GM18502 (cell line): ENCODE measurements around the gene IRX4.

Experiments used
- ATAC-seq: cut with Tn5 transposase; IDR thresholded peaks from one replicate; pipeline ENCODE4 v1.9.1; 2021; ENCODE audit warnings: mild to moderate bottlenecking; ENCODE audit not compliant: unreplicated experiment, poor library complexity

IRX4 gene

GRCh38 chr5:1893754-1894153 is 11.0 kb upstream of the IRX4 start:
- no peak for ATAC-seq

- no peak for ATAC-seq
Measured at GRCh38 chr5:1892685-1893445, 10.1 kb upstream of the IRX4 start.

GRCh38 chr5:1892211-1892610 is 9.5 kb upstream of the IRX4 start:
- ATAC-seq, result no peak

- ATAC-seq, result no peak
Measured at GRCh38 chr5:1891391-1891790, 8.7 kb upstream of the IRX4 start.

GRCh38 chr5:1890296-1890695 is 7.6 kb upstream of the IRX4 start:
- ATAC-seq, result no peak

- no peak for ATAC-seq
Measured at GRCh38 chr5:1889321-1890065, 6.8 kb upstream of the IRX4 start.

GRCh38 chr5:1888541-1889251 is 6.0 kb upstream of the IRX4 start:
- no peak for ATAC-seq

- no peak for ATAC-seq
Measured at GRCh38 chr5:1887588-1888360, 5.0 kb upstream of the IRX4 start.

- no peak for ATAC-seq
Measured at GRCh38 chr5:1886846-1887587, 4.3 kb upstream of the IRX4 start.

- no peak for ATAC-seq
Measured at GRCh38 chr5:1885868-1886845, 3.4 kb upstream of the IRX4 start.

- no peak for ATAC-seq
Measured at GRCh38 chr5:1885404-1885755, 2.7 kb upstream of the IRX4 start.

- ATAC-seq, result no peak
Measured at GRCh38 chr5:1884678-1885403, 2.1 kb upstream of the IRX4 start.

GRCh38 chr5:1883925-1884677 is 1.4 kb upstream of the IRX4 start:
- ATAC-seq, result no peak

GRCh38 chr5:1883120-1883924 is 597 bp upstream of the IRX4 start:
- no peak for ATAC-seq

GRCh38 chr5:1881731-1882336 is 891 bp downstream of the IRX4 start:
- ATAC-seq, result no peak

- no peak for ATAC-seq
Measured at GRCh38 chr5:1881098-1881572, 1.6 kb downstream of the IRX4 start.
